Epithelial cell of umbilical artery (primary cell): ENCODE measurements around the gene UGT2B7. TPM values are rescaled to one million over a fixed set of nuclear protein-coding genes. Genes with fewer than 3 reads are reported as not detected.

ENCODE experiments used
- total RNA-seq: library from RNA; depleted of rRNA; stranded (reverse); fragments of >200 nt; gene quantifications from 2 replicates; pipeline ENCODE4 v1.2.3, GENCODE V29; 2014

UGT2B7 gene
- not detected in 2 replicates for total RNA-seq

GRCh38 chr4:69096111-69096656 is at the start of gene UGT2B7:
TSS of gene UGT2B7 (plus strand) at chr4:69096474. CDS start at chr4:69096521, 47 bp downstream.

Other genes starting within 250 kb of the UGT2B7 start
- not detected in 2 replicates for gene UGT2A3, start 144.7 kb upstream of the UGT2B7 start, total RNA-seq
- not detected in 2 replicates for gene UGT2B11, start 118.3 kb downstream of the UGT2B7 start, total RNA-seq
- not detected in 2 replicates for gene UGT2B28, start 184.0 kb downstream of the UGT2B7 start, total RNA-seq